ENCODE results near the gene EED.
"Not testable (repeated sequence)": the region's sequence is repeated elsewhere in the genome, so short reads cannot be mapped to it uniquely, and the experiment has no call there.

EED gene

DNA sequence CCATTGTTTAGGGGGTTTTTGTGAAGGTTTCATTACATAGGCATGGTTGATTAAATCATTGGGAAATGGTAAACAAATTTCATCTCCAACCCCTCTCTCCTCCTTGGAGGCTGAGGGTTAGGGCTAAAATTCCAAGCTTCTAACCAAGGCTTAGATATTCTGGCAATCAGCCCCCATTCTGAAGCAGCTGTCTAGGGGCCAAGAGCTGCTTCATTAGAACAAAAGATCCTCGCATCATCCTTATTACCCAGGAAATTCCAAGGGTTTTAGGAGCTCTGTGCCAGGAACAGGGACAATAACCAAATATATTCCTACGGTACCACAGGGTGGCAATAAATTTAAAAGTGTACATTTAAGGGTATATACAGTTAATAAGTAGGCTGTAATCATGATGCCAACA lies 22.5 kb upstream of the EED start:
- Histone ChIP-seq H3K27me3 (ENCODE audit: low read depth, low read length) (no peaks in the 10 kb centered on the region), H3K79me2 (ENCODE audit: low read length) (no peaks in the 10 kb centered on the region), H2AFZ (ENCODE audit: low read depth, low read length) (no peak overlapping the region), H3K36me3 (replicated peaks; ENCODE audit: low read depth, low read length) (no peaks in the 10 kb centered on the region), H3K27ac (ENCODE audit: low read length) (no peak overlapping the region), H3K9ac (ENCODE audit: low read length) (no peak overlapping the region), H3K4me3 (ENCODE audit: low read length) (no peak overlapping the region), H4K20me1 (ENCODE audit: insufficient read depth, low read length) (no peaks in the 10 kb centered on the region), H3K4me1 (ENCODE audit: low read length) (peaks cover 40% of the 10 kb centered on the region), H3K4me2 (ENCODE audit: low read length) (no peak overlapping the region), H3K9me3 (ENCODE audit: insufficient read depth, low read length) (peaks cover 5% of the 10 kb centered on the region; the same call in 1 of the 2 replicates)
- TF ChIP-seq, protein P1, sequence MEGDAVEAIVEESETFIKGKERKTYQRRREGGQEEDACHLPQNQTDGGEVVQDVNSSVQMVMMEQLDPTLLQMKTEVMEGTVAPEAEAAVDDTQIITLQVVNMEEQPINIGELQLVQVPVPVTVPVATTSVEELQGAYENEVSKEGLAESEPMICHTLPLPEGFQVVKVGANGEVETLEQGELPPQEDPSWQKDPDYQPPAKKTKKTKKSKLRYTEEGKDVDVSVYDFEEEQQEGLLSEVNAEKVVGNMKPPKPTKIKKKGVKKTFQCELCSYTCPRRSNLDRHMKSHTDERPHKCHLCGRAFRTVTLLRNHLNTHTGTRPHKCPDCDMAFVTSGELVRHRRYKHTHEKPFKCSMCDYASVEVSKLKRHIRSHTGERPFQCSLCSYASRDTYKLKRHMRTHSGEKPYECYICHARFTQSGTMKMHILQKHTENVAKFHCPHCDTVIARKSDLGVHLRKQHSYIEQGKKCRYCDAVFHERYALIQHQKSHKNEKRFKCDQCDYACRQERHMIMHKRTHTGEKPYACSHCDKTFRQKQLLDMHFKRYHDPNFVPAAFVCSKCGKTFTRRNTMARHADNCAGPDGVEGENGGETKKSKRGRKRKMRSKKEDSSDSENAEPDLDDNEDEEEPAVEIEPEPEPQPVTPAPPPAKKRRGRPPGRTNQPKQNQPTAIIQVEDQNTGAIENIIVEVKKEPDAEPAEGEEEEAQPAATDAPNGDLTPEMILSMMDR (IDR thresholded peaks at IDR 0.05; ENCODE audit: low read depth, low read length), result no peak
- no peak for TF ChIP-seq EZH2phosphoT487 (IDR thresholded peaks at IDR 0.05; ENCODE audit: low read depth)

DNA sequence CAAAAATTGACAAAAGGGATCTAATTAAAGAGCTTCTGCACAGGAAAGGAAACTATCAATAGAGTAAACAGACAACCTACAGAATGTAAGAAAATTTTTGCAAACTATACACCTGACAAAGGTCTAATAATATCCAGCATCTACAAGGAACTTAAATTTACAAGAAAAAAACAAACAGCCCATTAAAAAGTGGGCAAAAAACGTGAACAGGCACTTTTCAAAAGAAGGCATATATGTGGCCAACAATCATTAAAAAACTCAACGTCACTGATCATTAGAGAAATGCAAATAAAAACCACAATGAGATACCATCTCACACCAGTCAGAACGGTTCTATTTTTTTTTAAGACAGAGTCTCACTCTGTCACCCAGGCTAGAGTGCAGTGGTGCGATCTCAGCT lies 20.0 kb upstream of the EED start:
- not testable (repeated sequence) for H3K79me2 ChIP-seq (ENCODE audit: low read length); H2AFZ ChIP-seq (ENCODE audit: low read depth, low read length); H3K27ac ChIP-seq (ENCODE audit: low read length); H3K9me3 ChIP-seq (ENCODE audit: insufficient read depth, low read length); H3K9ac ChIP-seq (ENCODE audit: low read length); H3K36me3 ChIP-seq (replicated peaks; ENCODE audit: low read depth, low read length); H3K4me3 ChIP-seq (ENCODE audit: low read length); H4K20me1 ChIP-seq (ENCODE audit: insufficient read depth, low read length); H3K27me3 ChIP-seq (ENCODE audit: low read depth, low read length); H3K4me2 ChIP-seq (ENCODE audit: low read length)
- H3K4me1 ChIP-seq (ENCODE audit: low read length), result peaks cover 18% of the 10 kb centered on the region

- H3K9me3 ChIP-seq (ENCODE audit: insufficient read depth, low read length); H3K4me3 ChIP-seq (ENCODE audit: low read length); H3K36me3 ChIP-seq (replicated peaks; ENCODE audit: low read depth, low read length); H3K27ac ChIP-seq (ENCODE audit: low read length); H3K4me2 ChIP-seq (ENCODE audit: low read length); H2AFZ ChIP-seq (ENCODE audit: low read depth, low read length); H3K27me3 ChIP-seq (ENCODE audit: low read depth, low read length); H4K20me1 ChIP-seq (ENCODE audit: insufficient read depth, low read length); H3K79me2 ChIP-seq (ENCODE audit: low read length); H3K9ac ChIP-seq (ENCODE audit: low read length): not testable (repeated sequence)
- peaks cover 19% of the 10 kb centered on the region for H3K4me1 ChIP-seq (ENCODE audit: low read length)
These were observed 19.2 kb upstream of the EED start for GRCh38 chr11:86225344-86225743.

DNA sequence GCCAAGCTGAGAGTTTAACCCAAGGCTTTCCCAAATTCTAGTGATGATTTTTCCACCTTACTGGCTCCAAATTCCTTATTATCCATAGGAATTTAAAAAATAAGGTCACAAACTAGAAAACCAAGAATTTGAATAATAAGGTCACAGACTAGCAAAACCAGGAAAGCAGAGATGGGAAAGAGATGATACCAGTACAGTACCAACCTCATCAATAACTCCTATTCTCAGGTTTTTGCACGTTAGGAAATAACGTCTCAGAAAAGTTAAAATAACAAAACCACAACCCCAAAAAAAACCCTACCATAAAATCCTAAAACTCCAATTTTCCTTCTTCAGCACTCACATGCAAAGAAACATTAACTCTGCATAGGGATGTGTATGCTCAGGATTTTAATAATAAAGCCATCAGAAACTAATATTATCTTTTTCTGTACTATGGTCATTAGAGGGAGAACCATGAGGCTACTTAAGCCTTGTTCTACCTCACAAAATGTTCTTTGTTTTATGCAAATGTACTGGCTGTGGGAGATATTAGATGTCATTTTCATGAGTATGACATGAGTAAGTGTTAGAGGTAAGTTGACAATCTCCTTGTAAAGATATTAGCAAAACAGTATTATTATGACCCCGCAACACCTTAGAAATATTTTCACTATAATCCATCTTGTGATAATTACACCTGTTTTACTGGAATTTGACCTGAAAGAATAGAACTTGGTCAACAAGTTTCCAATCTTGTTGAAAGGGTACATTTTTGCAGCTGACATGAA lies 16.1 kb upstream of the EED start:
- TF ChIP-seq, protein P1 (IDR thresholded peaks at IDR 0.05; ENCODE audit: low read depth, low read length), result no peak
- TF ChIP-seq EZH2phosphoT487 (IDR thresholded peaks at IDR 0.05; ENCODE audit: low read depth), result no peak

DNA sequence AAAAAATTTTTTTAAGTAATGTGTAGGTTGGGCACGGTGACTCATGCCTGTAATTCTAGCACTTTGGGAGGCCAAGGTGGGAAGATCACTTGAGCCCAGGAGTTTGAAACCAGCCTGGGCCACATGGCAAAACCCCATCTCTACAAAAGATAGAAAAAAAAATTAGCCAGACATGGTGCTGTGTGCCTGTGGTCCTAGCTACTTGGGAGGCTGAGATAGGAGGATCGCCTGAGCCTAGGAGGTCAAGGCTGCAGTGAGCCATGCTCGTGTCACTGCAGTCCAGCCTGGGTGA lies 15.6 kb upstream of the EED start:
- H3K27ac ChIP-seq (ENCODE audit: low read length); H3K27me3 ChIP-seq (ENCODE audit: low read depth, low read length); H3K36me3 ChIP-seq (replicated peaks; ENCODE audit: low read depth, low read length); H2AFZ ChIP-seq (ENCODE audit: low read depth, low read length); H3K9me3 ChIP-seq (ENCODE audit: insufficient read depth, low read length); H3K9ac ChIP-seq (ENCODE audit: low read length); H4K20me1 ChIP-seq (ENCODE audit: insufficient read depth, low read length); H3K4me3 ChIP-seq (ENCODE audit: low read length); H3K79me2 ChIP-seq (ENCODE audit: low read length); H3K4me2 ChIP-seq (ENCODE audit: low read length): not testable (repeated sequence)
- peaks cover 16% of the 10 kb centered on the region for H3K4me1 ChIP-seq (ENCODE audit: low read length)

More for the DNA sequence above, 16.1 kb upstream of the EED start:
- H3K9me3 ChIP-seq (ENCODE audit: insufficient read depth, low read length), result peaks cover 5% of the 10 kb centered on the region; the same call in 1 of the 2 replicates
- no peaks in the 10 kb centered on the region for H3K79me2 ChIP-seq (ENCODE audit: low read length)
- H3K4me3 ChIP-seq (ENCODE audit: low read length), result no peak overlapping the region
- H3K27ac ChIP-seq (ENCODE audit: low read length), result no peak overlapping the region
- H3K9ac ChIP-seq (ENCODE audit: low read length), result no peak overlapping the region
- peaks cover 16% of the 10 kb centered on the region for H3K4me1 ChIP-seq (ENCODE audit: low read length)
- no peak overlapping the region for H3K4me2 ChIP-seq (ENCODE audit: low read length)
- H2AFZ ChIP-seq (ENCODE audit: low read depth, low read length), result no peak overlapping the region
- H3K27me3 ChIP-seq (ENCODE audit: low read depth, low read length), result no peaks in the 10 kb centered on the region
- H4K20me1 ChIP-seq (ENCODE audit: insufficient read depth, low read length), result no peaks in the 10 kb centered on the region
- H3K36me3 ChIP-seq (replicated peaks; ENCODE audit: low read depth, low read length), result no peaks in the 10 kb centered on the region

All from OCI-LY3 (cell line).